NCI-H510A (cell line): ENCODE results near the gene ASXL1.

Experiments
- DNase-seq: peaks from one replicate; lab custom pipeline; 2025; lab: John Stamatoyannopoulos, UW

The ASXL1 gene

DNA sequence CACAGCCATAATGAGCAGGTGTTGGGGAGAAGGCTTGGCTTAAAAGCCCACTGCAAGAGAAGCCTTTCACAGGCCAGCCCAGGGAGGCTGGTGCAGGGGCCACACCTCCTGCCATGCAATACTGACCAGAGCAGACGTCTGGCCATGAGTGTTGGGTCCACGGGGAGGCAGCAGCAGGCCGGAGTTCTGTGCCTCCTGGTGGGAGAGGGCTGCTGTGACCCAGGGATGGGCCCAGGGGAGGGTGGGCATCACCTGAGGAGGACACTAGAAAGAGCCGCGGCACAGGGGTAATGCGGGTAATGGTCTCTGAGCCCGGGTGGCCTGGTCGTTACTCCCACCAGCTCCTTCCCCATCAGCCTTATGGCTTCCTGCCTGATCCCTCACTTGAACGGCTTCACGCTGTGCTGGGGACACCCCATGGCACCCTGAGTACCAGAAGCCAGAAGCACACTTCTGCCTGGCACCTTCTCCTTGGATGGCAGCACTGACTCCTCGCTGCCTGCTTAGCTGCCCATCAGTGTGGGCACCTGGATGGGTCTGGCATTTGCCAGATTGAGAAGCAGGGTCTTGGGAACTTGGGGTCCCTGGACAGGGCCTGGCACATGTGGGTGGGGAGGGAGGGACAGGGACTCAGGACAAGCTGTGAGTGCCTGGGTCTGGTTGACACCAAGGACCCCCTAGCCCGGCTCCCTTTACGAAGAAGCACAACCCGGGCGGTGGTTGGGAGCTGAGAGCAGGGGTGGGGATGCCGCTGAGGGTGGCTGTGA, 108.8 kb downstream of the ASXL1 start:
- DNase-seq, result no peak

DNA sequence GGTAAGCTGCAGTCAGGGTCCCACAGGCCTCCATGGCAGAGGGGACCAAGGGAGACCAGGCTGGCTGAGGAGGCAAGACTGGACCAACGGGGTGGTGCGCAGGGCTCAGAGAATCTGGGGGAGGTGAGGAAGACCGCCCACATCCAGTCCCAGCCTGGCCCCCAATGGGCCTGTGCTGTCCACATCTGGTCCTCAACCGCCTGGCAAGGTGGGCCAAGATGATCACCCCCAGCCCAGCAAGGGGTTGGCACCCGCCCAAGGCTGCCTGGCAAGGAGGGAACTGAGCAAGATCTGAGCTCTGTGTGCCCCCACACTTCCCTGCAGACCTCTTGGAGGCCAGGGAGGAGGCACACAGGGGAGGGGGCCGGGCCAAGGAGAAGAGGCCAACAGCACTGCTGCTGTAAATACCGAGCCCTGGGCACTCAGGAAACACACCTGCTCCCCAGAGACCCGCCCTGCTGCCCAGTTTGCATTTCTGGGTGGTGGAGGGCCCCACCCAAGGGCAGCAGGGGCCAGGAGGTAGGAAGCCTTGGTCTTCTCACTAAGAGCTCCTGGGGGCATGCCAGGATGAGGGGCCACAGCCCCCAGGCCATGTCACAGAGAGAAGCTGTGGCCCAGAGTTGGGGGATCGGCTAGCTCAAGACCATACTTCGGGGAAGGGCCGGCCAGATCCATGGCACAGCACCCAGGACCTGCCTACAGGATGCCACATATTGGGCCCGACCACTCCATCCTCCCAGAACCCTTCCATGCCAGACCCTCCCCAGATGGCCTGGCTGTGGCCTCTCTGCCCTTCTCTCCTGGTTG, 109.6 kb downstream of the ASXL1 start:
- no peak for DNase-seq

- no peak for DNase-seq
Measured at GRCh38 chr20:32468313-32468640, 110.1 kb downstream of the ASXL1 start.

- no peak for DNase-seq
Measured at GRCh38 chr20:32468860-32469259, 110.7 kb downstream of the ASXL1 start.

GRCh38 chr20:32470025-32470861, 112.1 kb downstream of the ASXL1 start:
- DNase-seq, result no peak

GRCh38 chr20:32470940-32471339, 112.8 kb downstream of the ASXL1 start:
- DNase-seq, result no peak

DNA sequence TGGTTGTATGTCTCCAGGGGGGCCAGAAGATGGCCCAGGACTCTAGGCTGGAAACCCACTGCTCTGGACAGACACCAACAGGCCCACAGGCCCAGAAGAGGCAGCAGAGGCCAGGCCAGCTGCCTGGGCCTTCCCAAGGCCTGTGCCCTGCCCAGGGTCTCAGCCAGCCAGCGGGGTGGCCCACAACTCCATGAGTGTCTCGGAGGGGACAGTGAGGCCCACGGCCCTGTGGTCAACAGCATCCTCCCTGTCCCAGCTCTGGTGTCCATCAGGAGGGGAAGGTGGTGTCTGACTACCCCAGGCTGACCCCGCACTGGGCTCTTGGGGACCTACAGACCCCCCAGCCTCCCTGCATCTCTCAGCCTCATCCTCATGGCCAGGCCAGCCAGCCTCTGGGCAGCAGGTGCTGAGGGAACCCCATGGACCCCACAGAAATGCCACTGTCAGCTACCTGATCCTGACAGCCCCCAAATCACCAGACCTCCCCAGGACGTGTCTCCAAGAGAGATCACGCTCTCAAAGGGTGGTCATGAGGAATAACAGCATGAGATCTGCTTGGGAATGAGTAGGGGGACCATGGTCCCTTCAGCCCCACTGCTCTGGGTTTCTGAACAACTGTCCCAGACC, 114.6 kb downstream of the ASXL1 start:
- DNase-seq, result no peak

- DNase-seq, result no peak
Measured at GRCh38 chr20:32473231-32474008, 115.3 kb downstream of the ASXL1 start.

DNA sequence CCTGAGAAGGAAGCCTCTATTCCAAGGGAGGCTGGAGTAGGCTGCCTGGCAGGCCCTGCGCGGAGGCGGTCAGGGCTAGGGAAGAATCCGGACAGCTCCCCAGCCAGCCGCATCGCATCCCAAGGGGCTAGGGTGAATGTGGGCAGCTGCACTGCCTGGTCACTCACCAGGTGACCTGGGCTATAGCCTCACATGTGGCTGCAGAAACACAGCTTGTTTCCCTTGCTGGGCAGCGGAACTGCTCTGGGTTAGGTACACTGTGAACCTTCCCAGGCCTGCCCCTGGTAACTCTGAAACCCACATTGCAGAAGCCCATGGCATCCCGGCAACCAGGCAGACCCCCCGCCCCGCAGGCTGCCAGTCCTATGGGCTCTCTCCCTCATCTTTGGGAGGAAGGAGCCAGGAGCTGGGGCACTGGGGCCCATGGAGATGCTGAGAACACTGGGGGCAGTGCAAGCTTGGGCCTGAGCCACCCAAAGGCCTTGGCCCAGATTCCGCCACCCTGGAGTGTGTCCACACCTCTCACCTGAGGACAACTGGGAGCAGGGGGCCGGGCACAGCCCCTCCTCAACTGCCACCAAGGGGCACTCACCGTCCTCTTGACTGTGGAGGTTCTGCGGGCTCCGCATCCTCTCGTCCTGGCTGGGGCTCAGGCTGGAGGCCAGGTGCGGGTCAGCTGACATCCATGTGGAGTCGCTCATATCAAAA, 116.0 kb downstream of the ASXL1 start:
- DNase-seq, result no peak

- no peak for DNase-seq
Measured at GRCh38 chr20:32474717-32474966, 116.5 kb downstream of the ASXL1 start.

DNA sequence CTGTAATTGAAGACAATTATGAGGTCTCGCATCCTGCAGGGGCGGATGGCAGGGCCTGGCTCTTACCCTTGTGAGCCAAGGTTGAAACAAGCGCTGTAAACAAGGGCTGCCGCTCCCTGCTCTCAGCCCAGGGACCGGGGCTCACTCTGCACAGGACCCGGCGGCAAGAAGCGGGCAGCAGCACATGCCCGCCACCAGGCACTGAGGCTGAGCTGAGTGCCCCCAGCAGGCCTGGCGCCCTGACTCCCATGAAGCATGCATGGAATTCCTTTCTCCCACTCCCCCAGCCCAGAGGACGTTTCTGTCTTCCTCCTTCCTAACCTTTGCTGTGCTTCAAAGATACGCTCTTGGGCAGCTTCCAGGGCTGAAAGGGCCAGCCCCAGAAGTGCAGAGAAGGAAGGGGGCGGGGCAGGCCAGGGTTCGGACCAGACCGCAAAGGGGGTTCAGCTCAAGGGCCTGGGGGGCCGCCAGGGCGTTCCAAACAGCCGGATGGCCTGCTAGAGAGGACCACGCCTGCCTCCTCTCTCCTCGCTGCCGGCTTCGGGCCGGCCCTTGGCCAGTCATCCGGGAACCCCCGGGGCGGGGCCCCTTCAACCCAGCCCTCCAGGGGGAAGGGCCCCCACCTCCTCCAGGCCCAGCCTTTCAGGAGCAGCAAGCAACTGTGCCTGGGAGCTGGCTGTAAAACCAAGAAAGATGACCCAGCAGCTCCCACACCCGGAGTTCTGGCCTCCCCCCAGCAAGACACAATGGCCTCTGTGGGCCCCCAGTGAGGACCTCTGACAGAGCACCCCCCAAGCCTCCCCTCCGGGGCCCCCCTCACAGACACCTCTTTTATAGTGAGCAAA, 117.1 kb downstream of the ASXL1 start:
- no peak for DNase-seq

GRCh38 chr20:32476684-32477593, 118.8 kb downstream of the ASXL1 start:
- DNase-seq, result no peak

DNA sequence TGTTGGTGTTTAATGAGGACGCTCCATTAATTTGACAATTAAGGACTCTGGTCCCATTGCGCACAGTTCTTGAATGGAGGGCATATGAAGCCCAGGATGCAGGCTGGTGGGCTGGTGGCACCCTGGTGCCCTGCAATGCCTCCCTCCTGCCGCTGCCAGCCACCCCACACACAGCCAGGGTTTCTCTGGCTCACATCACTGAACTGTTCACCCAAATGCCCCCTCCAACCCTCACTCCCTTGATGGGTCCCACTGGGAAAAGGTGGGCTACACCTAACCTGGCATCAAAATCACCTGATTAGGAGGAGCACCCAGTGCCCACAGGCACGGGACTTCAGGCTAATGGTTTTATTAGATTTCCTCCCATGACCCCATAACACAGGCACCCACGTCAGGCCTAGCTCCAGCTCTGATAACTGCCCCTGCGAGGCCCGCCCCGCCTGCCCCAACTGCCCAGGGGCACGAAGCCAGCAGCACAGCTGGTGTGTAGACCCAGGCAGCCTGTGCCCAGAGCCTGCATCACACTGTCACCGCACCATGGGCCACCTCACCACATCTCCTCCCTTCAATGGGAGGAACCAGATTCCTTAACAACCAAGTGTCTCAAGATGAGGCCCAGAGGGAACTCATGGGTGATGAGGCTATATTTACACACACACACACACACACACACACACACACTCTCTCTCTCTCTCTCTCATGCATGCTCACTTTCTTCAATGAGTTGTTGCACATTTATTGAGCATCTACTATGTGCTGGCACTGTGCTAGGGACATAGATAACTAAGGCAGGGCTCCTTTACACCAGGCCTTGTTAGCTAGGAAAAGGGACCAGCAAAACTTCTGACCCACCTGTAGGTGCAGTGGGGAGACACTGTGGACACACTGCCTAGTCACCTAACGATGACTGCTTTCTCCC, 119.7 kb downstream of the ASXL1 start:
- DNase-seq, result no peak

DNA sequence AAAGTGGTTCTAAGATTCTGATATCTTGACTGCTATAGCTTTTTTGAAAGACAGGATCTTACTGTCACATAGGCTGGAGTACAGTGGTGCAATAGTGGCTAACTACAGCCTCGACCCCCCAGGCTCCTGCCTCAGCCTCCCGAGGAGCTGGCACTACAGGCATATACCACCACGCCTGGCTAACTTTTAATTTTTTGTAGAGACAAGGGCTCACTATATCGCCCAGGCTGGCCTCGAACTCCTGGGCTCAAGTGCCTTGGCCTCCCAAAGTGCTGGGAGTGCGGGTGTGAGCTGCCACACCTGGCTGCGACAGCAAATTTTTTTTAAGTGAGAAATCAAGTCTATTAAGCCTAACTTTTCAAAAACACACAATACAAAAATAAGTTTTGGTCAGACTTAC, 120.4 kb downstream of the ASXL1 start:
- DNase-seq, result no peak

DNA sequence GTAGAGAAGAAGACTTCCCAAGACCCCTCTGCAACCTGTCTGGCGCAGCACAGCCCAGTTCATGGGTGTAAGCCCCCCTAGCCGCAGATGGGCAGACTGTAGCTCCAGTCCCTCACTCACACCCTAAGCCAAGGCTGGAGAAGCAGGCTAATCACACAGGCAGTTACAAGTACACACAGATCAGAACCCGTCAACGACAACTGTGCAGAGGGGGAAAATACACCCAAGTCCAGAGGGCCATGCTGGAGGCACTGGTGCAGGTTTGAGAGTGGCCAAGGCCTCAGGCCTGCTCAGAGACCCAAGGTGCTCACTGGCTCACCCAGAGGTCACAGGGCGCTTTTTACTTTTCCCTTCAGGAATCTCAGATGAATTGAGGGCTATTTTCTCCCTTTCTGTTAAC, 120.9 kb downstream of the ASXL1 start:
- no peak for DNase-seq

- no peak for DNase-seq
Measured at GRCh38 chr20:32479697-32480171, 121.6 kb downstream of the ASXL1 start.

GRCh38 chr20:32480371-32481241, 122.5 kb downstream of the ASXL1 start:
- DNase-seq, result no peak
